Upper lobe of left lung (tissue), 6 donors: ENCODE results near the gene GALNT15. TPM values are rescaled to one million over a fixed set of nuclear protein-coding genes. Genes with fewer than 3 reads are reported as not detected.

Source experiments
- ATAC-seq, 2 donors: fragments of 200-7000 bp; cut with Tn5 transposase; one replicate each; pipeline ENCODE4 v1.9.1; 2022; ENCODE audit warnings: mild to moderate bottlenecking in 2 of 2, moderate library complexity in 2 of 2; ENCODE audit not compliant: low FRiP score in 2 of 2
- DNase-seq, 2 donors: peaks; one replicate each; pipeline ENCODE4 v3.0.0-alpha.2; 2019 to 2020
- H3K27ac ChIP-seq, 4 donors: fragments of 200-600 bp; sonication (generic); one replicate each; pipeline ENCODE4 v1.5.1; 2016 to 2019
- H3K27me3 ChIP-seq, 4 donors: fragments of 200-600 bp; sonication (generic); one replicate each; pipeline ENCODE4 v1.5.1; 2017 to 2019
- H3K36me3 ChIP-seq, 4 donors: fragments of 200-600 bp; sonication (generic); one replicate each; pipeline ENCODE4 v1.5.1; 2016 to 2019
- H3K4me1 ChIP-seq, 4 donors: fragments of 200-600 bp; sonication (generic); one replicate each; pipeline ENCODE4 v1.5.1; 2018 to 2019
- H3K4me3 ChIP-seq, 4 donors: fragments of 200-600 bp; sonication (generic); one replicate each; pipeline ENCODE4 v1.5.1; 2017 to 2019; ENCODE audit warnings: mild to moderate bottlenecking in 2 of 4, moderate library complexity in 1 of 4
- H3K9me3 ChIP-seq, 4 donors: fragments of 200-600 bp; sonication (generic); one replicate each; pipeline ENCODE4 v1.5.1; 2018 to 2019
- EP300 ChIP-seq, 4 donors: sonication (generic); formaldehyde crosslinking; IDR thresholded peaks; one replicate each; pipeline ENCODE4 v1.5.1; 2017; ENCODE audit warnings: antibody characterized with exemption in 4 of 4, control low read depth in 2 of 4
- POLR2A ChIP-seq, 4 donors: fragments of 450-650 bp; IDR thresholded peaks; one replicate each; pipeline ENCODE4 v1.5.1; 2016 to 2017; ENCODE audit warnings: antibody characterized with exemption in 4 of 4, mild to moderate bottlenecking in 2 of 4
- POLR2AphosphoS5 ChIP-seq, 2 donors: sonication (generic); formaldehyde crosslinking; IDR thresholded peaks; one replicate each; pipeline ENCODE4 v1.5.1; 2017; ENCODE audit warnings: antibody characterized with exemption in 2 of 2
- WGBS, 2 donors: methylation state at CpG; one replicate each; pipeline ENCODE4 v1.1.5; 2017 to 2018; 5-methylcytosine and 5-hydroxymethylcytosine counted together
- total RNA-seq, 6 donors: library from RNA; depleted of rRNA in 4 of 6; stranded (reverse); fragments of >200 nt in 4 of 6; gene quantifications; one replicate each; pipeline versions ENCODE4 v1.1.0 to v1.2.1, GENCODE V29; 2016 to 2021
- TF ChIP-seq, protein P1 (sequence below), 6 experiments: fragments of 450-650 bp in 4 of 6; fragments of 200-600 bp in 2 of 6; sonication (generic) in 2 of 6; IDR thresholded peaks; one replicate each; pipeline ENCODE4 v1.5.1; 2016 to 2019; ENCODE audit warnings: antibody characterized with exemption in 6 of 6
- donor health status: DM: no; HTN: no; CAD: no; lungs with moderate emphysema.
- donor health status: DM: no; HTN: yes; CAD: no; lungs with severe emphysema.

GALNT15 gene
- total RNA-seq, 6 donors from 2014 or later, result 4.4 to 34.7 (median 11.2) TPM

- no peak for TF ChIP-seq POLR2A (IDR thresholded peaks at IDR 0.05)
- TF ChIP-seq EP300 (IDR thresholded peaks at IDR 0.05), result no peak
- no peak for TF ChIP-seq POLR2AphosphoS5 (IDR thresholded peaks at IDR 0.05)
- TF ChIP-seq, protein P1, sequence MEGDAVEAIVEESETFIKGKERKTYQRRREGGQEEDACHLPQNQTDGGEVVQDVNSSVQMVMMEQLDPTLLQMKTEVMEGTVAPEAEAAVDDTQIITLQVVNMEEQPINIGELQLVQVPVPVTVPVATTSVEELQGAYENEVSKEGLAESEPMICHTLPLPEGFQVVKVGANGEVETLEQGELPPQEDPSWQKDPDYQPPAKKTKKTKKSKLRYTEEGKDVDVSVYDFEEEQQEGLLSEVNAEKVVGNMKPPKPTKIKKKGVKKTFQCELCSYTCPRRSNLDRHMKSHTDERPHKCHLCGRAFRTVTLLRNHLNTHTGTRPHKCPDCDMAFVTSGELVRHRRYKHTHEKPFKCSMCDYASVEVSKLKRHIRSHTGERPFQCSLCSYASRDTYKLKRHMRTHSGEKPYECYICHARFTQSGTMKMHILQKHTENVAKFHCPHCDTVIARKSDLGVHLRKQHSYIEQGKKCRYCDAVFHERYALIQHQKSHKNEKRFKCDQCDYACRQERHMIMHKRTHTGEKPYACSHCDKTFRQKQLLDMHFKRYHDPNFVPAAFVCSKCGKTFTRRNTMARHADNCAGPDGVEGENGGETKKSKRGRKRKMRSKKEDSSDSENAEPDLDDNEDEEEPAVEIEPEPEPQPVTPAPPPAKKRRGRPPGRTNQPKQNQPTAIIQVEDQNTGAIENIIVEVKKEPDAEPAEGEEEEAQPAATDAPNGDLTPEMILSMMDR (IDR thresholded peaks at IDR 0.05), result no peak
- no peaks in the 10 kb centered on the region for H3K27me3 ChIP-seq
- peak overlapping the region in 2 of 4 donors; percentile 27 to 52 for H3K27ac ChIP-seq
- H3K4me3 ChIP-seq, result no peak overlapping the region
- no peak for ATAC-seq
- WGBS, 2 donors, result 71 to 72% methylated on average over 2 of the region's 2 CpGs
- H3K36me3 ChIP-seq, result peaks cover 0 to 3% (median 0%) of the 10 kb centered on the region in 4 donors
- H3K4me1 ChIP-seq, result peaks cover 0 to 11% (median 7%) of the 10 kb centered on the region in 4 donors
- H3K9me3 ChIP-seq, result no peaks in the 10 kb centered on the region
- DNase-seq, result no peak
Measured at GRCh38 chr3:16252988-16253387, 78.5 kb downstream of the GALNT15 start.

DNA sequence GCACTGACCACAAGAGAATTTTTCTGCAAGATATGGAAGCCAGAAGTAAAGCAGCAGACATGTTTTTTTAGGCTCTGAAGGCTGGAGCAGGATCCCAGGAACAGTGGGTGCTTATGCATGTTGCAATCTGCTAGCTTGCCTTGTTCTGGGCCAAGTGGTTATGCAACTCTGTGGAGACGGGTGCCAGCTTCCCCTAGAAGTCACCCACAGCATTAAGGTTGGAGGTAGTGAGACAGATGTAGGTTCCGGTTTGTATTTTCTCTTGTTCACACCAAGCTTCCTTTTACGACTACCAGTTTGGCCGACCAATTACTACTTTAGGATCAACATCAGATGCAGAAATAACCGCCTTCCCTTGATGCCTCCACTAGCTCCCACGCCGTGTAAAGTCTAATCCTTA, 79.1 kb downstream of the GALNT15 start:
- DNase-seq, result peak in 1 of 2 donors; percentile 86
- TF ChIP-seq EP300 (IDR thresholded peaks at IDR 0.05) (peak in 1 of 4 donors; percentile 27), POLR2AphosphoS5 (IDR thresholded peaks at IDR 0.05) (peak; percentile 44 to 61), POLR2A (IDR thresholded peaks at IDR 0.05) (no peak)
- TF ChIP-seq, protein P1 (IDR thresholded peaks at IDR 0.05), result no peak
- peak; percentile 72 to 84 for ATAC-seq
- 70 to 72% methylated on average over 7 of the region's 7 CpGs for WGBS, 2 donors
- H3K27ac ChIP-seq, result peak overlapping the region in 2 of 4 donors; percentile 27 to 52
- H3K36me3 ChIP-seq, result peaks cover 0 to 6% (median 3%) of the 10 kb centered on the region in 4 donors
- H3K4me3 ChIP-seq, result no peak overlapping the region
- no peaks in the 10 kb centered on the region for H3K27me3 ChIP-seq
- H3K4me1 ChIP-seq, result peaks cover 0 to 11% (median 7%) of the 10 kb centered on the region in 4 donors
- H3K9me3 ChIP-seq, result no peaks in the 10 kb centered on the region

GRCh38 chr3:16254916-16255315, 80.4 kb downstream of the GALNT15 start:
- 73 to 78% methylated on average over 5 of the region's 5 CpGs for WGBS, 2 donors
- no peak for DNase-seq
- no peak for ATAC-seq

GRCh38 chr3:16255326-16255725, 80.8 kb downstream of the GALNT15 start:
- peaks cover 0 to 24% (median 16%) of the 10 kb centered on the region in 4 donors for H3K36me3 ChIP-seq
- no peak overlapping the region for H3K27ac ChIP-seq
- H3K9me3 ChIP-seq, result no peaks in the 10 kb centered on the region
- H3K27me3 ChIP-seq, result no peaks in the 10 kb centered on the region
- peaks cover 0 to 11% (median 7%) of the 10 kb centered on the region in 4 donors for H3K4me1 ChIP-seq
- no peak for ATAC-seq
- WGBS, 2 donors, result 78 to 82% methylated on average over 3 of the region's 3 CpGs
- DNase-seq, result no peak
- H3K4me3 ChIP-seq, result no peak overlapping the region
- TF ChIP-seq, protein P1 (IDR thresholded peaks at IDR 0.05), result no peak
- TF ChIP-seq POLR2A (IDR thresholded peaks at IDR 0.05) (no peak), EP300 (IDR thresholded peaks at IDR 0.05) (no peak), POLR2AphosphoS5 (IDR thresholded peaks at IDR 0.05) (no peak)

More at GRCh38 chr3:16254916-16255315, 80.4 kb downstream of the GALNT15 start:
- Histone ChIP-seq H3K36me3 (peaks cover 0 to 20% (median 12%) of the 10 kb centered on the region in 4 donors), H3K27ac (no peak overlapping the region), H3K4me1 (peaks cover 0 to 11% (median 7%) of the 10 kb centered on the region in 4 donors), H3K27me3 (no peaks in the 10 kb centered on the region), H3K9me3 (no peaks in the 10 kb centered on the region), H3K4me3 (no peak overlapping the region)
- no peak for TF ChIP-seq POLR2AphosphoS5 (IDR thresholded peaks at IDR 0.05)
- TF ChIP-seq, protein P1 (IDR thresholded peaks at IDR 0.05), result no peak
- no peak for TF ChIP-seq POLR2A (IDR thresholded peaks at IDR 0.05)
- TF ChIP-seq EP300 (IDR thresholded peaks at IDR 0.05), result no peak

DNA sequence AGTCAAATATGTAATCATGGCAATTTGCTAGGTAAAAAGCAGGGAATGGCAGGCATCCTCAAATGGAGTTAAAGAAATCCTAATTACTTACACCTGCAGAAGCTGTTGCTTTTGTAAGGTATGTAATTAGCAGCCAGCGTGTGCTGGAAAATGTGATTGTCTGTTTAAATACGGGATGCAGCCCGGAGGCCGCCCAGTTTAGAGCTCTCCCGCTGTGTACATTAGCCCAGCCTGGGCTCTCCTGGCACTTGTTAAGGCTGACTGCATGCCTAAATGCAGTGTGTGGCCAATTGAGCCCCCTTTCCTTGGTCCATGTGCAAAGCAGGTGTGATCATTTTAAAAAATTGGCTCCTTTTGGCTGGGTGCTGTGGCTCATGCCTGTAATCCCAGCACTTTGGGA, 81.2 kb downstream of the GALNT15 start:
- Histone ChIP-seq H3K9me3 (no peaks in the 10 kb centered on the region), H3K36me3 (peaks cover 0 to 28% (median 18%) of the 10 kb centered on the region in 4 donors), H3K4me1 (peaks cover 0 to 11% (median 7%) of the 10 kb centered on the region in 4 donors), H3K27me3 (no peaks in the 10 kb centered on the region), H3K4me3 (no peak overlapping the region), H3K27ac (no peak overlapping the region)
- ATAC-seq, result no peak
- no peak for DNase-seq
- WGBS, 2 donors, result 87 to 93% methylated on average over 3 to 5 of the region's 5 CpGs
- no peak for TF ChIP-seq POLR2AphosphoS5 (IDR thresholded peaks at IDR 0.05)
